ENCODE data around the gene CEACAM21. TPM values are rescaled to one million over a fixed set of nuclear protein-coding genes. Genes with fewer than 3 reads are reported as not detected.

The CEACAM21 gene
- polyA plus RNA-seq, 1 of the 3 experiments (the other 2 are of a cell fraction), result not detected

DNA sequence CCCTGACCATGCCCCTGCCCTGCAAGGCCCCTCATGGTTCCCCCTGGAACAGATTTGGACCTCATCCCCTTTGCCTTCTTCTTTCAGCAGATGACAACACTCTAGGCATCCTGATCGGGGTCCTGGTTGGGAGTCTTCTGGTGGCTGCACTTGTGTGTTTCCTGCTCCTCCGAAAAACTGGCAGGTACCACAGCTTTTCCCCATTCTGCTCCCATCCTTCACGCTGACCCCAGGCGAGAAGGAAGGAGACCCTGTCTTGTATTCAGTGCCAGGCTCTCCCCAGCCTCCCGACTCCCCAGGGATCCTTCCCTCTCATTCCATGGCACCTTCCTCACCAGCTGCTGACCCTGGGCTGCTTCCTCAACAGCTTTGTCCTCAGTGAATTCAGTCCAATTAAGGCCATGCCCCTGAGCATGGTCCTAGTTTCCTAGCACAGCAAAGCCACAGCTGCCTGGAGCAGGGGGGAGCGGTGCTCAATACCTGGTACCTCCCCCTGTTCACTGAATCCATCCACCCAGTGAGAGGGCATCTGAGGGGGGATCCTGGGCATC is 8.4 kb downstream of the CEACAM21 start:
- ChIA-PET CTCF (interaction anchor here (1.1 kb wide), 1 partner anchor 13 kb away, joined by 3 read pairs; no protein-coding TSS in a partner anchor), POLR2A (no interaction called here)
- H3K4me2 ChIP-seq, result no peak overlapping the region
- H3K4me1 ChIP-seq (ENCODE audit: control insufficient read depth in 1 of 2, insufficient read depth in 2 of 2, low read depth in 1 of 2, low read length in 1 of 2), result no peaks in the 10 kb centered on the region
- no peaks in the 10 kb centered on the region for H3K9me2 ChIP-seq
- no peaks in the 10 kb centered on the region for H3K36me3 ChIP-seq (replicated peaks in 1 of 2; ENCODE audit: control insufficient read depth in 1 of 2, insufficient read depth in 2 of 2, low read length in 1 of 2)
- TF ChIP-seq FOSL2 (IDR thresholded peaks at IDR 0.05; ENCODE audit: borderline replicate concordance, low read depth), result no peak
- no peak for TF ChIP-seq TCF12 (IDR thresholded peaks at IDR 0.05)
- TF ChIP-seq, protein P1, sequence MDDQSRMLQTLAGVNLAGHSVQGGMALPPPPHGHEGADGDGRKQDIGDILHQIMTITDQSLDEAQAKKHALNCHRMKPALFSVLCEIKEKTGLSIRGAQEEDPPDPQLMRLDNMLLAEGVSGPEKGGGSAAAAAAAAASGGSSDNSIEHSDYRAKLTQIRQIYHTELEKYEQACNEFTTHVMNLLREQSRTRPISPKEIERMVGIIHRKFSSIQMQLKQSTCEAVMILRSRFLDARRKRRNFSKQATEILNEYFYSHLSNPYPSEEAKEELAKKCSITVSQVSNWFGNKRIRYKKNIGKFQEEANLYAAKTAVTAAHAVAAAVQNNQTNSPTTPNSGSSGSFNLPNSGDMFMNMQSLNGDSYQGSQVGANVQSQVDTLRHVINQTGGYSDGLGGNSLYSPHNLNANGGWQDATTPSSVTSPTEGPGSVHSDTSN (IDR thresholded peaks at IDR 0.05), result no peak
- no peak overlapping the region for H3K27ac ChIP-seq (ENCODE audit: low read depth in 2 of 2, low read length in 1 of 2)
- H3K79me2 ChIP-seq (ENCODE audit: insufficient read depth), result no peaks in the 10 kb centered on the region
- no peaks in the 10 kb centered on the region for H3F3A ChIP-seq (replicated peaks; ENCODE audit: insufficient read depth)
- WGBS (ENCODE audit: low lambda C conversion rate), result 2% methylated on average over 6 of the region's 6 CpGs
- H2AFZ ChIP-seq (ENCODE audit: low read depth), result no peak overlapping the region
- H3K9ac ChIP-seq, result no peak overlapping the region
- H3K4me3 ChIP-seq (ENCODE audit: low read depth in 2 of 2, low read length in 1 of 2), result no peak overlapping the region
- H3K9me3 ChIP-seq, result no peaks in the 10 kb centered on the region
- H4K20me1 ChIP-seq (ENCODE audit: insufficient read depth), result no peaks in the 10 kb centered on the region
- no peaks in the 10 kb centered on the region for H3K27me3 ChIP-seq (ENCODE audit: insufficient read depth)
- DNase-seq, result no peak

DNA sequence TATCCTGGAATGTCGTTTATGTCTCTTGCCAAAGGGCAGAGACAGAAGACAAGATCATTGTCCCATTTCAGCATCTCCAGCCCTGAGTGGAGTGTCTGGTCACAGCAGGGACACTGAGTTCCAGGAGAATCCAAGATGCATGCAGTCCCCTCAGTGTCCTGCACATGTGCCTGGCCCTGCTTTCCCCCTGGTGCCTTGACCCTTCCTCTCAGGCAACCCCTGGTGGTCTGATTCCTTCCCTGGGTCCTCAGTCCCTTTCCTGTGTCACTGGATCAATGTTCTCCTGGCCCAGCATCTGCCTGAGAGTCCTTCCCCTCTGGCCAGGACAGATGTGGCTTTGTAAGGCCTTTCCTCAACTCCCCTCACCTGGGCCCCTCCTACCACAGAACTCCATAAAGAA is 9.0 kb downstream of the CEACAM21 start:
- no peak overlapping the region for H3K4me2 ChIP-seq
- TF ChIP-seq, protein P2, sequence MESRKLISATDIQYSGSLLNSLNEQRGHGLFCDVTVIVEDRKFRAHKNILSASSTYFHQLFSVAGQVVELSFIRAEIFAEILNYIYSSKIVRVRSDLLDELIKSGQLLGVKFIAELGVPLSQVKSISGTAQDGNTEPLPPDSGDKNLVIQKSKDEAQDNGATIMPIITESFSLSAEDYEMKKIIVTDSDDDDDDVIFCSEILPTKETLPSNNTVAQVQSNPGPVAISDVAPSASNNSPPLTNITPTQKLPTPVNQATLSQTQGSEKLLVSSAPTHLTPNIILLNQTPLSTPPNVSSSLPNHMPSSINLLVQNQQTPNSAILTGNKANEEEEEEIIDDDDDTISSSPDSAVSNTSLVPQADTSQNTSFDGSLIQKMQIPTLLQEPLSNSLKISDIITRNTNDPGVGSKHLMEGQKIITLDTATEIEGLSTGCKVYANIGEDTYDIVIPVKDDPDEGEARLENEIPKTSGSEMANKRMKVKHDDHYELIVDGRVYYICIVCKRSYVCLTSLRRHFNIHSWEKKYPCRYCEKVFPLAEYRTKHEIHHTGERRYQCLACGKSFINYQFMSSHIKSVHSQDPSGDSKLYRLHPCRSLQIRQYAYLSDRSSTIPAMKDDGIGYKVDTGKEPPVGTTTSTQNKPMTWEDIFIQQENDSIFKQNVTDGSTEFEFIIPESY (IDR thresholded peaks at IDR 0.05; ENCODE audit: borderline replicate concordance, low read depth), result no peak
- TF ChIP-seq SIN3A (IDR thresholded peaks at IDR 0.05; ENCODE audit: borderline replicate concordance, low read depth, low read length) (no peak), FOSL2 (IDR thresholded peaks at IDR 0.05; ENCODE audit: borderline replicate concordance, low read depth) (no peak), CTCF (IDR thresholded peaks at IDR 0.05) (no peak), RXRA (IDR thresholded peaks at IDR 0.05; ENCODE audit: borderline replicate concordance, low read depth) (no peak), SMC3 (IDR thresholded peaks at IDR 0.05; ENCODE audit: low read depth, low read length) (no peak), TEAD4 (IDR thresholded peaks at IDR 0.05; ENCODE audit: borderline replicate concordance, insufficient read depth) (no peak), CHD2 (IDR thresholded peaks at IDR 0.05; ENCODE audit: low read length, partially characterized antibody) (no peak), MEF2A (IDR thresholded peaks at IDR 0.05; ENCODE audit: borderline replicate concordance, low read depth) (no peak), TAF1 (IDR thresholded peaks at IDR 0.05; ENCODE audit: borderline replicate concordance, low read depth, low read length) (no peak), RCOR1 (IDR thresholded peaks at IDR 0.05; ENCODE audit: low read length) (no peak), FOXJ3 (CRISPR knock-in tag; IDR thresholded peaks at IDR 0.05) (no peak)
- TF ChIP-seq, protein P3, sequence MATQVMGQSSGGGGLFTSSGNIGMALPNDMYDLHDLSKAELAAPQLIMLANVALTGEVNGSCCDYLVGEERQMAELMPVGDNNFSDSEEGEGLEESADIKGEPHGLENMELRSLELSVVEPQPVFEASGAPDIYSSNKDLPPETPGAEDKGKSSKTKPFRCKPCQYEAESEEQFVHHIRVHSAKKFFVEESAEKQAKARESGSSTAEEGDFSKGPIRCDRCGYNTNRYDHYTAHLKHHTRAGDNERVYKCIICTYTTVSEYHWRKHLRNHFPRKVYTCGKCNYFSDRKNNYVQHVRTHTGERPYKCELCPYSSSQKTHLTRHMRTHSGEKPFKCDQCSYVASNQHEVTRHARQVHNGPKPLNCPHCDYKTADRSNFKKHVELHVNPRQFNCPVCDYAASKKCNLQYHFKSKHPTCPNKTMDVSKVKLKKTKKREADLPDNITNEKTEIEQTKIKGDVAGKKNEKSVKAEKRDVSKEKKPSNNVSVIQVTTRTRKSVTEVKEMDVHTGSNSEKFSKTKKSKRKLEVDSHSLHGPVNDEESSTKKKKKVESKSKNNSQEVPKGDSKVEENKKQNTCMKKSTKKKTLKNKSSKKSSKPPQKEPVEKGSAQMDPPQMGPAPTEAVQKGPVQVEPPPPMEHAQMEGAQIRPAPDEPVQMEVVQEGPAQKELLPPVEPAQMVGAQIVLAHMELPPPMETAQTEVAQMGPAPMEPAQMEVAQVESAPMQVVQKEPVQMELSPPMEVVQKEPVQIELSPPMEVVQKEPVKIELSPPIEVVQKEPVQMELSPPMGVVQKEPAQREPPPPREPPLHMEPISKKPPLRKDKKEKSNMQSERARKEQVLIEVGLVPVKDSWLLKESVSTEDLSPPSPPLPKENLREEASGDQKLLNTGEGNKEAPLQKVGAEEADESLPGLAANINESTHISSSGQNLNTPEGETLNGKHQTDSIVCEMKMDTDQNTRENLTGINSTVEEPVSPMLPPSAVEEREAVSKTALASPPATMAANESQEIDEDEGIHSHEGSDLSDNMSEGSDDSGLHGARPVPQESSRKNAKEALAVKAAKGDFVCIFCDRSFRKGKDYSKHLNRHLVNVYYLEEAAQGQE (IDR thresholded peaks at IDR 0.05; ENCODE audit: low read depth, low read length), result no peak
- TF ChIP-seq, protein P4, sequence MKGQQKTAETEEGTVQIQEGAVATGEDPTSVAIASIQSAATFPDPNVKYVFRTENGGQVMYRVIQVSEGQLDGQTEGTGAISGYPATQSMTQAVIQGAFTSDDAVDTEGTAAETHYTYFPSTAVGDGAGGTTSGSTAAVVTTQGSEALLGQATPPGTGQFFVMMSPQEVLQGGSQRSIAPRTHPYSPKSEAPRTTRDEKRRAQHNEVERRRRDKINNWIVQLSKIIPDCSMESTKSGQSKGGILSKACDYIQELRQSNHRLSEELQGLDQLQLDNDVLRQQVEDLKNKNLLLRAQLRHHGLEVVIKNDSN (IDR thresholded peaks at IDR 0.05; ENCODE audit: borderline replicate concordance, low read depth), result no peak
- TF ChIP-seq, protein P1 (IDR thresholded peaks at IDR 0.05), result no peak
- CTCF ChIA-PET, result interaction anchor here (2.2 kb wide), 1 partner anchor 13 kb away, joined by 8 read pairs; no protein-coding TSS in a partner anchor
- POLR2A ChIA-PET, result no interaction called here
- no peaks in the 10 kb centered on the region for H3F3A ChIP-seq (replicated peaks; ENCODE audit: insufficient read depth)
- H2AFZ ChIP-seq (ENCODE audit: low read depth), result no peak overlapping the region
- H3K27me3 ChIP-seq (ENCODE audit: insufficient read depth), result no peaks in the 10 kb centered on the region
- no peaks in the 10 kb centered on the region for H3K4me1 ChIP-seq (ENCODE audit: control insufficient read depth in 1 of 2, insufficient read depth in 2 of 2, low read depth in 1 of 2, low read length in 1 of 2)
- no peaks in the 10 kb centered on the region for H4K20me1 ChIP-seq (ENCODE audit: insufficient read depth)
- H3K9ac ChIP-seq, result no peak overlapping the region
- DNase-seq, result no peak
- no peak overlapping the region for H3K27ac ChIP-seq (ENCODE audit: low read depth in 2 of 2, low read length in 1 of 2)
- no peaks in the 10 kb centered on the region for H3K9me3 ChIP-seq
- no peaks in the 10 kb centered on the region for H3K9me2 ChIP-seq
- no peaks in the 10 kb centered on the region for H3K79me2 ChIP-seq (ENCODE audit: insufficient read depth)
- H3K4me3 ChIP-seq (ENCODE audit: low read depth in 2 of 2, low read length in 1 of 2), result no peak overlapping the region
- H3K36me3 ChIP-seq (replicated peaks in 1 of 2; ENCODE audit: control insufficient read depth in 1 of 2, insufficient read depth in 2 of 2, low read length in 1 of 2), result no peaks in the 10 kb centered on the region
- 8% methylated on average over 1 of the region's 1 CpG for WGBS (ENCODE audit: low lambda C conversion rate)
